GM21717 (cell line): ENCODE results near the gene SAMM50.

ENCODE experiments used
- ATAC-seq: cut with Tn5 transposase; IDR thresholded peaks from one replicate; pipeline ENCODE4 v1.9.1; 2021; ENCODE audit warnings: mild to moderate bottlenecking, moderate library complexity; ENCODE audit not compliant: unreplicated experiment

The SAMM50 gene

DNA sequence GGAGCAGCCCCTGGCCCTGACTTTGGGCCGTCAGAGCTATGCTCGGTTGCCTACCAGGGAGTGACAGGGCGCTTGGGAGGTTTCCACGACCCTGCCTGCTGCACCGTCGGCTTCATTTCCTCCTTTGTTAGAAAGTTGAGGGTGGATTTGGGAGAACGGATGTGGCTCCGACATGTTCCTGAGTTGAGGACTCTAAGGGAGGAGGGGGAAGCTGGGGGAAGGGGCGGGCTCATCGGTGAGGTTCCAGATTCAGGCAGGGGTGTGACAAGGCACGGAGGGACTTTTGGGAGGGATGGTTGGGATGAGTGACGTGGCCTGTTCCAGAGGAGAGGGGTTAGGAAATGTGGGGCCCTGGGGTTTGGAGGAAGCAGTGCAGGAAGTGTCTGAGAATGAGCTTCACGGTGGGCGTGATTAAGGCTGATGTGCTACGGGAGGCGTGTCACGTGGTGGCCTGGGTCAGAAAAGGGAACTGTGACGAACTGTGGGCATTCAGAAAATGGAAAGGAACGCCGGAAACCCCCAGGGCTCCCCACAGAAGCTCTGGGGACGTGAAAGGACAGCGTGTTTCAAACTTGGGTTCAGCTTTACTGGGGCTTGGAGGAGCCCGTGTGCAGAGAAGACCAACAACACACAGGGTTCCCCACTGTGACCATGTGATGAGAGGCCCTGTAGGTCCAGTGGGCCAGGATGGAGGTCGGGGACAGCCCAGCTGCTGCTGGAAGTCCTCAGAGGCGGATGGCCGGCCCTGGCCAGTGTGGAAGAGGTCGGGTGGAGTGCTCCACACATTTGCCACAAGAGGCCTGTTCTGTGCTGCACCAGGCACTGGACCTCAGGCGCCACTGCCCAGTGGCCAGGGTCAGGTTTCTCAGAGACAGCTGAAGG, 71.6 kb downstream of the SAMM50 start:
- ATAC-seq = peak; percentile 39

- no peak for ATAC-seq
Measured at GRCh38 chr22:44028091-44028490, 72.8 kb downstream of the SAMM50 start.

GRCh38 chr22:44029069-44029468, 73.8 kb downstream of the SAMM50 start:
- no peak for ATAC-seq

DNA sequence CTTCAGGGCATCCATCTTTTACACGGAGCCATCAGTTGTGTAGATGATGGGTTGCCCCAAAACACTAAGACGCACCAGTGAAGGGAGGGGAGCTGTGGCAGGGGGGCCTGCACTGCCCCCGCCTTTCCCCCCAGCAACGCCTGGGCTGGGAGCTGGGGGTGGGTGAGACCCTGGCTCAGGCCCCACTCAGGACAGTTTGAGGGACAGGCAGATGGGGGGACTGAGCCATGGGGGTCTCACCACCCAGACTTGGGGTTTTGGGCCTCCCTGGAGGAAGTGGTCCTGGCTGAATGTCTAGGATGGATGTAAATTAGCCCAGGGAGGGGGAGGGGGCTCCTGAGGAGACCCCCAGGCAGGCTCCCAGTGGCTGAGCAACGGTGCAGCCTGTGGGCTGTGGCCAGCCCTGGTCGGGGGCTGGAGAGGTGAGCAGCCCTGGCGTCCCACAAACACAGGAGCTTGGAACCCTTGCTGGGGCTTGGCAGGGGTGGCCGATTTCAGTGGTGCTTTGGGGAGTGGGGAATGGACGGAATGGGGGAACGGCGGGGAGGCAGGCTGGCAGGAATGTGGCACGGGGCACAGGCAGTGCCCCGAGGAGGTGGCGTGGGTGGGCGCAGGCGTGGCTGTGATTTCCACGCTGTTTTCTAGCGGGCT, 74.9 kb downstream of the SAMM50 start:
- ATAC-seq = no peak

- ATAC-seq = no peak
Measured at GRCh38 chr22:44030702-44031082, 75.5 kb downstream of the SAMM50 start.

DNA sequence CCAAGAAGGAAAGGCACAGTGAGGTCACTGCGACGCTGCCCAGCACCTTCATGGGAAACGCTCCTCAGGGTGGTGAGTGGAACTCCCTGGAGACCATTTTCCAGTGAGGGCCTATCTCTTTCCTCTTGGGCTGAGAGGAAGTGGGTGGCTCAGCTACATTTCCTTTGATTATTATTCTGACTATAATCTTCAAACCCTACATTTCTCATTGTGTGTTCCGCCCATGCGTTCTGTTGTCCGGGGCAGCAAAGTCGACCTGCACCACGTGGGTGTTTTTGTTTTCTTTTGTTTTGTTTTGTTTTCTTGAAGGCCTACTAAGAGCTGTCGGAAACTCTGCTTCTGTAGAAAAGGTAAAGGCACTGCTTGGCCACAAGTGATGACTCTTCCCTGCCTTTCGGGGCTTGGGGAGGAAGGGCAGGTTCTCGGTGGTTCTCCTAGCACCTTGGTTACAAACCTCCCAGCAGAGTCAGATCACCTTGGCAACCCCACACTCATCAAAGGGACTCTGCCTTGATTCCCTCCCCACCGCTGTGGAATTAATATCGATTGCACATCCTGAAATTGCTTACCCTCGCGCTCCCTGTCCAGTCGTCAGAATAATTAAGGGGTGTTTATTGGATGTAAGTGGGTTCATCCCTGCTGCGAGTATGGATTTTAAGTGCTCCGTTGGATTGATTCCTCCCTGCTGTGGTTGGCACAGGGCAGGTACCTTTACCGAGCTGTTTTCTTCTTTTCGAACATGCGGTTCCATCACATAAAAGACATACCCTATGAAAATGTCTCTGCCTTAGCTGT, 76.1 kb downstream of the SAMM50 start:
- ATAC-seq = no peak

DNA sequence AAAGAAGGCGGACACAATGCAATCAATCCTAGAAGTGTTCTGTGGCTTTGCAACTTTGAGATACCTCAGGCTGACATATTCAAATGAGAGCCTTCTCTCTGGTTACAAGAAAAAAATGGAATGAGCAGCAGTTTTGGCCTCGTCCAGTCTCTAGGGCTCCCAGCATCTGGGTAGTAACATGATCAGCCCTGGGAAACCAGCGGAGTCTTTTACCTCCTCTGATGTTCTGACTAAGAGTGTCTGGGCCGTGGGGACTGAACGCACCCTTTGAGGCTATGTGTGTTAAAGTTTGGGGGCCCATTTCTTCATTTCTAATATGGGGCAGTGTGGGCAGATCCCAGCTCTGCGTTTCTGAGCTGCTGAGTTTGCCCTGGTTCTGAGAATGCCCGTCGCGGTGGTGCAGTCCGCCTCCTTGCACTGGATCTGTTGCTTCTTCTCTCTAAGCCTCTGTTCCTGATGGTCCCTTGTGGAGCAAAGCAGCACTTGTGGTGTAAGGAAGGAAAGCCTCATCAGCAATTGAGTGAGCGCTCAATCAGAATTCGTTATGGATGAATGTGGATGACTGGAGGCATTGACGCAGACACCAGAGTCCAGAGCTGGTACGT, 77.0 kb downstream of the SAMM50 start:
- ATAC-seq = no peak

- ATAC-seq = no peak
Measured at GRCh38 chr22:44033287-44033686, 78.0 kb downstream of the SAMM50 start.

GRCh38 chr22:44033694-44034093, 78.5 kb downstream of the SAMM50 start:
- ATAC-seq = no peak

GRCh38 chr22:44037519-44038375, 82.5 kb downstream of the SAMM50 start:
- ATAC-seq = no peak

DNA sequence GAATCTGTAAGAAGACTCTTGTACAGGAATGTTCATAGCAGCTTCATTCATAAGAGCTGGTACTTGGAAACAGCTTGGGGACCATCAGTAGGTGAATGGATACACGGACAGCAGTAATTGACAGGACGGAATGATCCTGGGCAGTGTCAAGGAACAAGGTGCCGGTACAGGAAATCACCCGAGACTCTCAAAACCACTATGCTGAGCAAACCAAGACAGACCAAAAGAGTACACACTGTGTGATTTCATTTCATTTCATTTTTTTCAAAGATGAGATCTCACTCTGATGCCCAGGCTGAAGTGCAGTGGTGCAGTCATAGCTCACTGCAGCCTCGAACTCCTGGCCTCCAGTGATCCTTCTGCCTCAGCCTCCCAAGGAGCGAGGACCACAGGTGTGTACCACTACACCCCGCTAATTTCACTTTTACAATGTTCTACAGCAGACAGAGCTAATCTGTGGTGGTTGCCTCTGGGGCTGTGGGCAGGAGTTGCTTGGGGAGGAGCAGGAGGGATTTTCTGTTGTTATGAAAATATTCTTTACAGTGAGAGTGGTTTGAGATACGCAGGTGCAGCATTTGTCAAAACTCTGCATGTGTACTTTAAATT, 84.4 kb downstream of the SAMM50 start:
- ATAC-seq = no peak

- no peak for ATAC-seq
Measured at GRCh38 chr22:44042249-44043218, 87.3 kb downstream of the SAMM50 start.

DNA sequence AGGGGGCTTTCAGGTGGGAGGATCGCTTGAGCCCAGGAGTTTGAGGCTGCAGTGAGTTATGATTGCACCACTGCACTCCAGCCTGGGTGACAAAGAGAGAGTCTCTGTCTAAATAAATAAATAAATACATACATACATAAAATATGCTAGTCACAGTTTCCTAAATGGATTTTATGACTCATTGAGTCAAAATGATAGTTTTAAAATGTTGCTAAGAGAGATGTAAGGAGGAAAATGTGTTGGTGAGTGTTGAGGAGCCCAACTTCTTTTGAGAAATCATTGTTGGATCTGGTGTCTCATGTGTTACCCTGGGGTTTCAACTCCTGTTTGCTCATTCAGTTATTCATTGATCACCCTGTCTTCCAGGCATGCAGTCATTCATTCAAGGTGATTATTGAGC, 89.9 kb downstream of the SAMM50 start:
- ATAC-seq = no peak
